ENCODE data around the gene SIGLEC10. TPM values are rescaled to one million over a fixed set of nuclear protein-coding genes. Genes with fewer than 3 reads are reported as not detected.

The SIGLEC10 gene
- total RNA-seq, 2 donors from 2014 or later: 1.4 to 1.6 TPM

DNA sequence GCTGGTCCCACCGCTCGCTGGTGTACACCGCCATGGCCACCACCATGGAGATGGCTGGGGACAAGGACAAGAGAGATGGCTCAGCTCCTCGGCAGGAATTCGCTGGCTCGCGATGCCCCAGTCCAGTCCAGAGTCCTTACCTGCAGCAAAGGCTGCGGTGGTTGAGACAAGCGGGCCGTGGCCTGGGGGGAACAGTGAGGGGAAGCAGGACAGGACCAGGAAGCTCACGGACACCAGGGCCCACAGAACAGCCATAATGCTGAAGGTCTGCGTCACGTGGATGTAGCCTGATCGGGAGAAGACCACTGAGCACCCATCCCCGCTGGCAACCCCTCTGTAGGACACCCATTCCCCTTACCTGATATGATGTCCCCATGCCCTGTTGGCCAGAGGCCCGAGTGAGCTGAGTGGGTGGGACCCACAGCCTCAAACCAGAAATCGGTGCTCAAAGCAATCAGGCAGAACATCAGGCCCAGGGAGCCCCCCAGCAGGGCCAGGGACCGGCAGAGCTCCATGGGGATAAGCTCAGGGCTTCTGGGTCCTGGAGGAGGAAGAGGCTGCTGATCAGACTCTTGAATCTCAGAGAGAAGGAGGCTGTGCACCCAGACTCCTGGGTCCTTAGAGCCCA lies 45.3 kb downstream of the SIGLEC10 start:
- DNase-seq (no peak), ATAC-seq (no peak)
- intact Hi-C loops (cut with DNase I): no loop called here

DNA sequence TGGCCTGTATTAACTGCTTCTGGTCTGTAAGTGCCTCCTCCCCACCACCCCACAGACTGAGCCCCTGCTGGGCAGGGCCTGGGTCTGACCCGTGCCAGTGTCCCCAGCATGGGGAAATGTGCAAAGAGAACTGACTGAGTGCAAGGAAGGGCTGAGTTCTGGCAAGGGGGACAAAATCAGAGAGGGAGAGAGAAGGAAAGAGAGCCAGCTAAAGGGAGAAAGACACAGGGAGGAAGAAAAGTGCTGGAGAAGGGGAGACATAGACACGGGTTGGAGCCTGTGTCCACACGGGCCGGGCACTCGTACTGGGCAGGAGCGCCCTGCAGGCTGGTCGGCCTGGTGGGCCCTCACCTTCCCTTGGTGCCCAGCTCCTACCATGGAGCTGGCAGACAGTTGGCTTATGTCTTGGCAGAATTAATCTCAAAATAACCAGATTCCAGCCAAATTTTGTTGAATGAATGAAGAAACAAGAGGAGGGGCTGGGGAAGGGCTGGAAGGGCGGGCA lies 46.2 kb downstream of the SIGLEC10 start:
- no peak for ATAC-seq
- intact Hi-C loops (cut with DNase I): no loop called here
- no peak for DNase-seq

DNA sequence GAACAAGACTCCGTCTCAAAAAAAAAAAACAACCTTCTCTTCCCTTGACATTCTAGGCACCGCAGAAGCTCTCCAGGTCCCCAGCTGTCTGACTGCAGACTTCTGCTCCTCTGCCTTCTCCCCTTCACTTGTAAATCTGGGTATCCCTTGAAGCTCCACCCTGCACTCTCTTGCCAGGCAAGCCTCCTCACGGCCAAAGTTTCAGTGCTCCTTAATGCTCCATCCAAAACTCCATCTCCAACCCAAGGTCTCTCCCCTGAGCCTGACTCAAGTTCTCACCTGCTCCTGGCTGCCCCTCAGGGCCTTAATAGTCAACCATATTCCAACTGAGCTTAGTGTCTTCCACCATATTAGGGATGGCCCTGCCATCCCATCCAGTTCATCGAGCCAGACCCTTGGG lies 47.2 kb downstream of the SIGLEC10 start:
- DNase-seq (no peak), ATAC-seq (no peak)
- intact Hi-C loops (cut with DNase I): no loop called here

DNA sequence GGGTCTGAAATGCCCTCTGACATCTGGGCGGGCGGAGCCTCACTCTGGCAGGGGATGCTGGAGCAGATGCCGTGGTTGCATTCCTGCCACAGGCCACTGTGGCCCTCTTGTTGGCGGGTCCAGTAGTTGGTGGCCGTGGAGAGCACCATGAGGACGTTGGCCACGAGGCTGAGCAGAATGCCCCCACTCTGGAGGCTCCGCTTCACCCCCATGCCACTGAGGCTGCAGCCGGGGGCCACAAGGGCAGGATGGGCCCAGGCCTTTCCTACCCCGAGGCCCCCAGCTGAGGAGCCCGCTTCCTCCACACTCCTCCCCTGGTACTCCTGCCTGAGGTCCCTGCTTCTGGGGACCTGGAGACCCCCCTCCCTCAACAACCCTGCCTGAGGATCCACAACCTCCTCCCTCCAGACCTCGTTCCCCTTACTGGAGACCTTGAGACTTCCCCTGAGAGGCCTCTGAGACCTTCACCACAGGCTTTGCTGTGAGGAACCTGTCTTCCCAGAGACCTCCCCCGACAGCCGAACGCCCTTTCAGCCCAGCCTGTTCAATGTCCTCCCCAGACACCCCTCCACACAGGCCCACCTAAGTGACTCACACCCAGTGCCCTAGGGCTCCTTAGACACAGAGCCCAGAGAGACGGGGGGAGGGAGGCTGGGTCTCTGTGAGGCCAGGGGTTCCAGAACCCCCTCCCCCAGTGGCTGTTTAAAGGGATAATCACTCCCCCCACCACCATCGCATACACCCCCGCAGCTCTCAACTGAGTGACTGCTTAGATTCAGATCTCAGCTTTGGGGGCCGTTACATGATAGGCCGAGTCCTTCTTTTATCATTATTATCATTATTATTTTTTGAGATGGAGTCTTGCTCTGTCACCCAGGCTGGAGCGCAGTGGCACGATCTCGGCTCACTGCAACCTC lies 48.8 kb downstream of the SIGLEC10 start, which contains the start of gene CLDND2:
TSS of gene CLDND2 (minus strand) at position 638 of the 917 bp plus-strand sequence. CDS start at position 212, 426 bp downstream.
- intact Hi-C loops (cut with DNase I): no loop called here
- ATAC-seq (no peak), DNase-seq (no peak)

DNA sequence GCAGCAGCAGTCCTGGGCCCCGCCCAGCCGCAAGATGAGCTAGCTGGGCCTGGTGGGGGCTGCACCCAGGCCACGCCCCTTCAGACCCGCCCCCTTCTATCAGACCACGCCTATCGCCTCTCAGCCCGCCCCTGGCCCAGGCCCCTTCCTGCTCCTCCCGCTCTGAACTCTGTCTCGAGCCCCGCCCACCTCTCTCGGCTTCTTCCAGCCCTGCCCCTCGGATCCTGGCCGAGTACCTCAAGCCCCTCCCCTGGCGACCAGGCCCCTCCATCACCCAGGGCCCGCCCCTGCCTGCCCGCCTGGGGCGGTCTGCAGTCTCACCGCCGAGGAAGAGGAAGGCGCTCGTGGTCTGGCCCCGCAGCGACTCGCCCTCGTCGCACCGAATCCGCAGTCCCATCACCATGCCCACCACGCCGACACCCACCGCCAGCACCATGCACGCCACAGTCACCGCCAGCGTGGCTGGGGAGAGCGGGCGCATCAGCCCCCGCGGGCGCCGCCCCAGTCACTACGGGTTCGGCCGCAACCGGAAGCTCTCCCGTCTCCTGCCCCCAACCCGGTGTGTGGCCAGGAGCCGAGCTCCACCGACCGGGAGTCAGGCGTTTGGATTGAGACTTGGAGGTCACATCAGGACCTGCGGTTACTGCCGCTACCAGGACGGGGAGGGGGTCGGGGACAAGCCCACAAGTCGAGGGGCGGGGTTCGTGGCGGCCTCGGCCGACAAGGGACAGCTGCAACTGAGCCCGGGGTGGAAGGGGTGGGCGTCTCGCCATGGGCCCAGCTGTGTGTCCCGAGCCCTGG lies 49.7 kb downstream of the SIGLEC10 start:
- DNase-seq (peak; percentile 99), ATAC-seq (peak; percentile 91 to 93)
- intact Hi-C loops (cut with DNase I): loop anchor here in 1 of 2 donors (2.0 kb wide), 1 partner anchor 29 kb away; no protein-coding TSS in a partner anchor

DNA sequence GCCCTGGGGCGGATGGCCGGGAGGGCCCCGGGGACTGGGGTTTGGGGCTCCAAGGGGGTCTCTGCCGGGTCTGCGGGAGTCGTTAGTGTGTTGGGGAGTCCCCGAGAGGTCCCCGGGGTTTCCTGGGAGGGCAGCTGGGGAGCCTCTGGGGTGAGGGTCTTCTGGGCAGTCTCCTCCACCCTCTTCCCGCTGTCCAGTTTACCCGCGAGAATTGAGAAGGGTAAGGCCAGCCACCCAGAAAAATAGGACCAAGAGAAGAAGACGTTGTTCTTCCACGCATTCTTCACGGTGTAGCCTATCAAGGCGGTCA lies 50.2 kb downstream of the SIGLEC10 start:
- DNase-seq: no peak
- intact Hi-C loops (cut with DNase I): loop anchor here in 1 of 2 donors (2.0 kb wide), 1 partner anchor 28 kb away; no protein-coding TSS in a partner anchor
- ATAC-seq: no peak

DNA sequence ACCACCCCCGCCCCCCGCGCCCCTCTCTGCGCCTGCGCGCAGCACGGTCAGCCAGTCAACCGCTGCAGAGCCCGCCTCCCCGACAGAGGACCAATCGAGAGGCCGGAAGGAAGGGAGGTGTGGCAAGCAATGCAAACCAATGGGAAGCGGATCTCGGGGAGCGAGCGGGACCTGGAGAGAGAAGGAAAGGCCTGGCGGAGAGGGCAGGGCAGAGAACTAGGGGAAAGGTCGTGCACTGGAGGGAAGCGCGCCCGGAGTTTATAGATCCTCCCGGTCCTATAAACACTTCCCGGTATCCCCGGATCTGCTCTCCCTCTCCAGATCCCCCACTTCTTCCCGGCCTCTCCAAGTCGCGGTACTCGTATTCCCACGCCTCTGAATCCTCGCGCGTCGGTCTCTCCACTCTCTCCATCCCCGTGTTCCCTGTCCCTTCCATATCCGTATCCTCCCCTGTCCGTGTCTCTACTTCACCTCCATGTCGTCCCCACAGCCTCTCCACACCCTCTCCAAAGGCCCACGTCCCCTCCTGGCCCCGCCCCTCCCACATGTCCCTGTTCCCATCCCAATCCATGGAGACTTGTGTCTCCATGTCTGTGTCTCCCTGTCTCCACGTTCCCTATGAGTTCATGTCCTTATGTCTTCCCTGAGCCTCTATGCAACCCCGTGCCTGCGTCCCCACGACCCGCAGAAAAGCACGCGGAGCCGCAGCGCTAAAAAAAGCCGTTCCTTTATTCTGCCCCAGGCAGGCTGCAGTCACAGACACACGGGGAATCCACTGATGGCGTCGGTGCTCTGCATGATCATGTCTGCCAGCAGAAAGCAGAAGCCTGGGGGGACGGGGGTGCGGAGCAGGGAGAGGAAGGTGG lies 50.8 kb downstream of the SIGLEC10 start:
- intact Hi-C loops (cut with DNase I): loop anchor here in 1 of 2 donors (2.0 kb wide), 1 partner anchor 28 kb away; no protein-coding TSS in a partner anchor
- DNase-seq (peak; percentile 99), ATAC-seq (peak; percentile 79 to 85)

DNA sequence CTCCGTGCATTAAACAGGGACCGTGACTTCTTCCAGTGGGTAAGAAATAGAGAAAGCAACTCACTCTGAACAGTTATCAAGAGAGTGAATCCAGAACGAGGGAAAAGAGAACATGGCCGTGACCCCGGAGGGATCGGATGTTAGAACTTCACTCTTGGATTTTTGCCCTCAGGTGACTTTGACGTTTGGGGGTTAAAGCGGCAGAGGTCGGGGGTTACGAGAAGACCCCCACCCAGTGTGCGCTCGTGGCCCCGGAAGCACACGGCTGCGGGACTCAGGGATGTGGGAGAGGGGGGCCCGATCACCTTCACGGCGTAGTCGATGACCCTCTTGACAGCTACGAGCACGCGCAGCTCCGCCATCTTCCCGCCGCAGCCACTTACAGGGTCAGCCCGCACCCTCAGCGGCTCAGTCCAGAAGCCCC lies 51.5 kb downstream of the SIGLEC10 start, which contains the start of gene ETFB:
TSS of gene ETFB (minus strand) at position 424 of the 424 bp plus-strand sequence. CDS start at position 362, 62 bp downstream.
- DNase-seq (no peak), ATAC-seq (no peak)
- intact Hi-C loops (cut with DNase I): loop anchor here in 1 of 2 donors (2.0 kb wide), 1 partner anchor 27 kb away; no protein-coding TSS in a partner anchor

DNA sequence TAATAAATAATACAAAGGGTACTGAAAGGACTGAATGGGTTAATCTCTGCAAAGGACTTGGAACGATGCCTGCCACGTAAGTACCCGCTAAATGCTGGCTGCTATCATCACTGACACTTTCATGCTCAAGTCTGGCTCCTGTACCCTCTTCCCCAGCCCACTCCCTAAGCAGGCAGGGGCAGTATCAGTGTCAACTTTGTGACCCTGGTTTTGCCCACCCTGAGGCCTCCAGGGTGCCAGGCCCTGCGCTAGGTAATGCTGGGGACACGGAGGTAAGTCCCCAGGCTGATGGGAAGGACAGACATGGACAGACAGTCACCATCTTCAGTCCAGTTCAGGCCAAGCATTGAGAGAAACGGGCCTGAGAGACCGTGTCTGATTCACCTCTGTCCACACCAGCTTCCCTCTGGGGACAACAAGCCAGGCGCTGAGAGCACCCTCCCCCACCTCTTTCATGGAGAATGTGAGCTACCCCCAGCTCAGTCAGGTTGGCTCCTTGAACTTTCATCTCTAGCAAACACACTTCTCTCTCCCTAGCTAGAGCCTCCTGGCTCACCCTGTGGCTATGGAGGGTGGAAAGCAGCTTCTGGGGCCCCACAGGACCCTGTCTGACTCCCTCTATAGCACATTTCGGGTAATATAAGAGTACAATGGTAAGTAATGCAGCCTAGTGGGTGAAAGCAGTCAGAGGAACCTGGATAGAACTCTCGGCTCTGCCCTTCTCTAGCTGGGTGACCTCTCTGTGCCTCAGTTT lies 52.1 kb downstream of the SIGLEC10 start:
- intact Hi-C loops (cut with DNase I): no loop called here

DNA sequence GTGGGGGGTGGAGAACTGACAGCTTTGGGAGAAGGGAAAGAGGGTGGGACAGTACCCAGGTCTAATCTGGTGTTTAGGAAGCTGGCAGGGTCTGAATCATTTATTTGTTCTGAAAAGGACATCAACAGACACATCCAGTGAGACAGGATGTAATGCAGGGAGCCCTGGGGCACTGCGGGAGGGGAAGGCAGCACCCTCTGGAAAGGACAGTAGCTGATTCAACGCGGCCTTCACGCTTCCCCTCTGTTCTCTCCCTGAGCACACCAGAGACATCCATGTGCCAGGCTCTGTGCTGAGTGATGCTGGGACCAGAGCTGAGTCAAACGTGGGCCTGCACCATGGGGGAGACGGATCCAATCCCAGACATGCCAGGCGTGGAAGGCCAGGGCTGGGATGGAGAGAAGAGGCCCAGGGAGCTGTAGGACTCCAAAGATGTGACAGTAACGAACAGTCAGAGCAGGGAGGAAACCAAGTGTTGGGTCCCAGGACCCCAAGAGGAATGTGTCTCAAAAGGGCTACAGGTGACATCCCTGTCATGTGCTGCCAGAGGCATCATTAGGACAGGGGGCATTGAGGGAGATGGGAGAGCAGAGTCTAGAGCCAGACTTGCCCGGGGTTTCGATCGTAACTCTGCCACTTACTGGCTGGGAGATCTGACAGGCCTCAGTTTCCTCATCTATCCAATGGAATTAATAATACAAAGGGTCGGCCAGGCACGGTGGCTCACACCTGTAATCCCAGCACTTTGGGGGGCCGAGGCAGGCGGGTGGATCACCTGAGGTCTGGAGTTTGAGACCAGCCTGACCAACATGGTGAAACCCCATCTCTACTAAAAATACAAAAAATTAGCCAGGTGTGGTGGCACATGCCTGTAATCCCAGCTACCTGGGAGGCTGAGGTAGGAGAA lies 53.0 kb downstream of the SIGLEC10 start:
- DNase-seq (peak; percentile 26), ATAC-seq (no peak)
- intact Hi-C loops (cut with DNase I): no loop called here

More for the DNA sequence above, 52.1 kb downstream of the SIGLEC10 start:
- ATAC-seq (no peak), DNase-seq (peak; percentile 38)

DNA sequence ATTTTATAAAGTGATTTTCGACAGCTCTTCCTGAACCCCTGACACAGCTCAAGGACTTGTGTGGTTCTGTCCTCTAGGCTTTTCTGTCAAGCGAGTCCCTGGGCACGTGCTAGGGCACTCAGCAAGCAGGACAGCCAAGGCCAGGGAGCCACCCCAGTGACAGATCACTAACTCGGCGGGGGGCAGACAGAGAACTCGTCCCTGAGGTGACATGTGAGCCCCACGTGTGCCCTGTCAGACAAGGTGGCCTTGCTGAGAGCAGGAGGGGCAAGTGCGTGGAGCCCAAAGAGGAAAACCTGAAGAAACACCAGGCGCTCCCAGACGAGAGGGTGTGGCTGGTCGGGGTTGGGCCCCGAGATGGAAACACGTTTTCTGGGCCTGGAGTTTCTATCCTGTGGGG lies 56.2 kb downstream of the SIGLEC10 start:
- no peak for ATAC-seq
- intact Hi-C loops (cut with DNase I): no loop called here
- DNase-seq: peak; percentile 17

Other genes with a start within 250 kb of the SIGLEC10 start
- gene CD33, start 192.6 kb downstream of the SIGLEC10 start, total RNA-seq: 10 to 100 TPM in 1 of 2 donors, 1 to 10 TPM in 1; 3.2 to 11.4 TPM
- gene SIGLECL1, start 166.6 kb downstream of the SIGLEC10 start, total RNA-seq: not detected
- under 1 TPM in 1 of 2 donors, not detected in 1; 0.16 TPM for gene IGLON5, start 106.0 kb downstream of the SIGLEC10 start, total RNA-seq
- gene VSIG10L, start 75.5 kb downstream of the SIGLEC10 start, total RNA-seq: 1 to 10 TPM; 1.5 to 1.8 TPM
- 100 to 1,000 TPM; 225 to 267 TPM for gene ETFB, start 51.3 kb downstream of the SIGLEC10 start, total RNA-seq
- gene CLDND2, start 48.6 kb downstream of the SIGLEC10 start, total RNA-seq: 1 to 10 TPM; 1.3 to 2.5 TPM
- 1 to 10 TPM in 1 of 2 donors, under 1 TPM in 1; 0.89 to 4.0 TPM for gene NKG7, start 45.0 kb downstream of the SIGLEC10 start, total RNA-seq
- gene LIM2, start 29.7 kb downstream of the SIGLEC10 start, total RNA-seq: not detected
- not detected for gene C19orf84, start 27.1 kb downstream of the SIGLEC10 start, total RNA-seq
- under 1 TPM in 1 of 2 donors, not detected in 1; 0.09 TPM for gene SIGLEC8, start 40.8 kb upstream of the SIGLEC10 start, total RNA-seq
- not detected for gene CEACAM18, start 60.9 kb upstream of the SIGLEC10 start, total RNA-seq
- 1 to 10 TPM in 1 of 2 donors, not detected in 1; 1.1 TPM for gene SIGLEC12, start 84.2 kb upstream of the SIGLEC10 start, total RNA-seq
- 1 to 10 TPM in 1 of 2 donors, not detected in 1; 1.0 TPM for gene SIGLEC6, start 114.0 kb upstream of the SIGLEC10 start, total RNA-seq
- gene ZNF175, start 153.6 kb upstream of the SIGLEC10 start, total RNA-seq: 10 to 100 TPM in 1 of 2 donors, 1 to 10 TPM in 1; 9.6 to 10.8 TPM
- under 1 TPM; 0.71 to 0.81 TPM for gene SIGLEC5, start 212.8 kb upstream of the SIGLEC10 start, total RNA-seq
- 1 to 10 TPM; 1.2 to 4.2 TPM for gene SIGLEC14, start 229.2 kb upstream of the SIGLEC10 start, total RNA-seq